KBM-7 (cell line): ENCODE measurements around the gene MRPL14.

Experiments
- DNase-seq: peaks from one replicate; pipeline ENCODE4 v3.0.0-alpha.2; 2015
- in situ Hi-C: fragments of 300-500 bp; cut with MboI; formaldehyde crosslinking; loops from 2 replicates; pipeline ENCODE4 v1.14.3; 2020; ENCODE audit warnings: low sequenced_read_pairs, low pct_unique_long_range_greater_than_20kb, mixed read lengths

The MRPL14 gene

GRCh38 chr6:44129841-44130322, 2.6 kb upstream of the MRPL14 start:
- no peak for DNase-seq

GRCh38 chr6:44128020-44128917, 1.0 kb upstream of the MRPL14 start:
- peak; percentile 37 for DNase-seq

More at GRCh38 chr6:44129841-44130322, 2.6 kb upstream of the MRPL14 start:
- in situ Hi-C loops = no loop called here

GRCh38 chr6:44126320-44127149, 717 bp downstream of the MRPL14 start:
- peak; percentile 66 for DNase-seq
- in situ Hi-C loops = no loop called here

More at GRCh38 chr6:44128020-44128917, 1.0 kb upstream of the MRPL14 start:
- in situ Hi-C loops = no loop called here

- DNase-seq = no peak
- in situ Hi-C loops = no loop called here
These were observed 3.7 kb downstream of the MRPL14 start for GRCh38 chr6:44123544-44123943.

DNA sequence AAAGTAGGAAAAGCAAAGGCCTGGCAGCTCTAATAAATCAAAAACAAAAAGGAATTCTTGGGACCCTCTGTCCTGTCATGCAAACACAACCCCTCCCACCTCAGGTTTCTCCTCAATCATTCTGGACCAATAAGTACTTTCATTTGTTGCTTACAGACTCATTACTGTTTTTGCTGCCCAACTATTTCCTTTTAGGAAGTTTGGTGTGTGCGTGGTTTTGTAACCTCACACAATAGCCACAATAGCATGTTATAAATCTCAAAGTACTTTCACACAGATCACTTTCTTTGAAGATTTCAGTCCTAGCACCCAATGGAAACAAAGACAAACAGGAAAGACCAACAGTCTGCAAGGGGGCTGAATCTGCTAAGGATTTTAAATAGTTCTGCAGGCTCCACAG, 4.5 kb downstream of the MRPL14 start:
- in situ Hi-C loops = no loop called here
- peak; percentile 50 for DNase-seq

GRCh38 chr6:44120692-44121443, 6.4 kb downstream of the MRPL14 start:
- in situ Hi-C loops = no loop called here
- no peak for DNase-seq

GRCh38 chr6:44119704-44120262, 7.5 kb downstream of the MRPL14 start:
- DNase-seq = no peak
- in situ Hi-C loops = no loop called here

GRCh38 chr6:44117397-44118128, 9.7 kb downstream of the MRPL14 start:
- DNase-seq = no peak
- in situ Hi-C loops = no loop called here

- no peak for DNase-seq
- in situ Hi-C loops = no loop called here
These were observed 10.4 kb downstream of the MRPL14 start for GRCh38 chr6:44116641-44117382.

GRCh38 chr6:44115866-44116265, 11.4 kb downstream of the MRPL14 start:
- in situ Hi-C loops = no loop called here
- no peak for DNase-seq

GRCh38 chr6:44113414-44113813, 13.8 kb downstream of the MRPL14 start:
- no peak for DNase-seq
- in situ Hi-C loops = no loop called here

DNA sequence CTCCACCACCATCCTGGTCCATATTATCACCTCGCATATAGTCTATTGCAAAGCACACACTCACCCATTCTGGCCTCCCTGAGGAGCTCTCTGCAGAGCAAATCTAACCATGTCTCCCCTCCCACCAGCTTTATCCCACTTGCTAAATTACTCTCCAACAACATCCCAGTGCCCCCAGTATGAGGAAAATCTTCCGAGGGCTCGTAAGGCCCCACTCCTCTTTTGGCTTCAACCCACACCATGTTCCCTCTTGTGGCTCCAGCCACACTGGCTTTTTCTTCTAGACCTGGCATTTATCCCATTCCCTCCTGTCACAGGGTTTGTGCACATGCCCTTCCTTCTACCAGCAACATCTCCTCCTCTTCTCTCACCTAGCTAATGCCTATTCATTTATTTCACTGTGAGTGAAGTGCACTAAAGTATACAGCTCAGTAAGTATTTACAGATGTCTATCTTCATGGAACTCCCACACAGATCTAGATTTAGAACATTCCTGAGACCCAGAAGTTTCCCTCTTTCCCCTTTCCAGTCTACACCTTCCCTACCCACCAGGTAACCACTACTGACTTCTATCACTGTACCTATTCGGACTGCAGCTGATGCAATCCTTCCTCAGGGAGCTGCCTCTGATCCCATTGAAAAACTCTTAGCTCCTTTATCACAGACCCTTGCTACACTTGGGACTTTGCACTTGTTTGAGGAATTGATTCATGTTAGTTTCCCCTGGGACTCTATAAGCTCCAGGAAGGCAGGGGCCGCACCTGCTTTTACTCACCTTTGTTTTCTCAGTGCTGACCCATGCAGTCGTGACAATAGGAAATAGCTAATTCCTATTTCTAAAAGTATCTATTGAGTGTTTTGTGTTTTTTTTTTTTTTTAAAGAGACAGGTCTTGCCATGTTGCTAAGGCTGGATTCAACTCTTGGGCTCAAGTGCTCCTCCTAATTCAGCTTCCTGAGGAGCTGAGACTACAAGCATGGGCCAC, 15.5 kb downstream of the MRPL14 start:
- in situ Hi-C loops = no loop called here
- no peak for DNase-seq

GRCh38 chr6:44110966-44111365, 16.3 kb downstream of the MRPL14 start:
- in situ Hi-C loops = no loop called here
- DNase-seq = no peak

DNA sequence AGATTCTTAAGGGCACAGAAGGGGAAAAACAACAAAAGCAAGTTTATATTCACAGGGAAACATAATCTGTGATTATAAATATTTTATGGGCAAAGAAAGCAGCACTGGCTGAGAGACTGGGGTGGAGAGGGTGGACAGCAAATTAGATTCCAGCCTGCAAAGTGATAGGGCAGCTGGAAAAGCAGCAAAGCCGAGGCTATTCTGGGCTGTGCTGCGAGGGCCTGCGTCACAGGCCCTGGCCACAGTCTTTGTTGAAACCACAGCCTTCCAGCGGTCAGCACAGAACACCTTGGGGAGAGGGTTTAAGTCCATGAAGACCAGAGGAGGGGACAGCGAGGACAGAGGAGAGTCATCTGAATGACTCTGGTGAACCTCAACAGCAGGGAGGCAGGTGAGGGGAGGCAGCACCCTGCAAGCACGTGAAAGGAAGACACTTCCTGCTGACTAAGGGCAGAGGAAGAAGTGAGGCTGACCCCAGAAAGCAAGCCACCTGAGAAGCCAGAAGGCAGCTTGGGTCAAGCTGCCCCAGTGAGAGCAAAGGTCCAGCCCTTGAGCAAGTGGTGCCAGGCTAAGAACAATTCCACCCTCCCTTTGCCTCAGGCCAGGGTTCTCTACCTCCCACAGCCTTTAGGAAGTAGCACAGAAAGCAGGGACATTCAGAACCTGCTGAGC, 17.1 kb downstream of the MRPL14 start:
- no peak for DNase-seq
- in situ Hi-C loops = no loop called here

- in situ Hi-C loops = no loop called here
- DNase-seq = no peak
These were observed 18.0 kb downstream of the MRPL14 start for GRCh38 chr6:44109212-44109611.

GRCh38 chr6:44108471-44108870, 18.8 kb downstream of the MRPL14 start:
- in situ Hi-C loops = no loop called here
- no peak for DNase-seq
